K562 (cell line): Measurements from ENCODE around the gene GABRB2. TPM values are rescaled to one million over a fixed set of nuclear protein-coding genes. Genes with fewer than 3 reads are reported as not detected.

ENCODE experiments used
- ATAC-seq: fragments of 200-7000 bp; cut with Tn5 transposase; 3 replicates; pipeline ENCODE4 v1.9.1; 2020; ENCODE audit warnings: moderate library complexity
- BruUV-seq: library from RNA; stranded (reverse); fragments of 400-500 nt; replicated peaks from 2 replicates; lab custom pipeline; 2021; lab: Mats Ljungman, UMichigan
- CTCF ChIA-PET: fragments of 300-600 bp; formaldehyde crosslinking; extraction: SDS; loops from one replicate; lab custom pipeline; 2021; ENCODE audit warnings: low intra/inter-chr PET ratio; lab: Yijun Ruan, JAX
- POLR2A ChIA-PET: fragments of 300-600, 350-650 bp; sonication (Branson Sonifier 250); formaldehyde crosslinking; extraction: SDS; loops from one replicate; lab custom pipeline; 2021; ENCODE audit warnings: antibody characterized with exemption, inconsistent platforms; lab: Yijun Ruan, JAX
- DNase-seq, 4 experiments: peaks; one replicate each; pipeline versions ENCODE4 v3.0.0 to v3.0.0-alpha.2; 2011 to 2018; ENCODE audit warnings: low spot score in 3 of 4, mixed read lengths in 3 of 4; ENCODE audit errors: extremely low read depth in 1 of 4
- FAIRE-seq: peaks from 2 replicates; lab custom pipeline; 2011; peaks lifted over from hg19 to GRCh38; lab: Jason Lieb, UNC
- H2AFZ ChIP-seq: 2 replicates; pipeline ENCODE4 v1.6.0; 2011; ENCODE audit warnings: low read depth, low read length, control low read depth, inconsistent platforms
- H3K27ac ChIP-seq: fragments of 200-600 bp; 3 replicates; pipeline ENCODE4 v1.8.0; 2011; ENCODE audit warnings: low read depth, mild to moderate bottlenecking, control low read depth, inconsistent platforms, low read length, moderate library complexity, mixed read lengths; ENCODE audit errors: extremely low read depth
- H3K27me3 ChIP-seq, 2 experiments: fragments of 300-600 bp in 1 of 2; 2 replicates in 1 of 2; 3 replicates in 1 of 2; pipeline versions ENCODE4 v1.6.0 to v1.8.0; 2011; ENCODE audit warnings: inconsistent platforms in 2 of 2, low read length in 2 of 2, mild to moderate bottlenecking in 1 of 2, mixed read lengths in 1 of 2, moderate library complexity in 1 of 2; ENCODE audit not compliant: control insufficient read depth in 2 of 2, insufficient read depth in 2 of 2
- H3K36me3 ChIP-seq: fragments of 300-600 bp; 3 replicates; pipeline ENCODE4 v1.8.0; 2011; ENCODE audit warnings: mild to moderate bottlenecking, low read length, inconsistent platforms; ENCODE audit not compliant: control insufficient read depth, insufficient read depth
- H3K4me1 ChIP-seq, 2 experiments: fragments of 200-600 bp in 1 of 2; replicated peaks in 1 of 2; 2 replicates in 1 of 2; 3 replicates in 1 of 2; pipeline versions ENCODE4 v1.5.1 to v1.8.0; 2011; ENCODE audit warnings: inconsistent platforms in 2 of 2, low read length in 2 of 2, mild to moderate bottlenecking in 1 of 2, mixed read lengths in 1 of 2, moderate library complexity in 1 of 2; ENCODE audit not compliant: control insufficient read depth in 2 of 2, insufficient read depth in 2 of 2
- H3K4me2 ChIP-seq: 2 replicates; pipeline ENCODE4 v1.6.1; 2011; ENCODE audit warnings: low read length, control low read depth, inconsistent platforms, mixed read lengths; ENCODE audit not compliant: insufficient read depth
- H3K4me3 ChIP-seq: fragments of 200-600 bp; sonication (generic), shearing (Covaris generic); 2 replicates; pipeline ENCODE4 v1.5.1; 2016; ENCODE audit warnings: control low read depth, inconsistent platforms
- H3K79me2 ChIP-seq: fragments of 200-600 bp; 3 replicates; pipeline ENCODE4 v1.8.0; 2011; ENCODE audit warnings: low read length, inconsistent platforms; ENCODE audit not compliant: control insufficient read depth, insufficient read depth
- H3K9ac ChIP-seq, 2 experiments: 2 replicates each; pipeline versions ENCODE4 v1.6.0 to v1.6.1; 2011; ENCODE audit warnings: low read depth in 2 of 2, low read length in 2 of 2, control low read depth in 1 of 2, inconsistent platforms in 1 of 2, mild to moderate bottlenecking in 1 of 2, mixed read lengths in 1 of 2; ENCODE audit not compliant: insufficient read depth in 1 of 2
- H3K9me1 ChIP-seq: one replicate; pipeline ENCODE4 v1.6.0; 2011; ENCODE audit warnings: inconsistent platforms, mild to moderate bottlenecking, low read length, moderate library complexity; ENCODE audit not compliant: control insufficient read depth, insufficient read depth
- H3K9me3 ChIP-seq: replicated peaks from 2 replicates; pipeline ENCODE4 v1.5.1; 2011; ENCODE audit warnings: low read depth, low read length, inconsistent platforms; ENCODE audit not compliant: control insufficient read depth, insufficient read depth
- H4K20me1 ChIP-seq: replicated peaks from 2 replicates; pipeline ENCODE4 v1.6.1; 2011; ENCODE audit warnings: low read length, inconsistent platforms, mixed read lengths; ENCODE audit not compliant: control insufficient read depth, insufficient read depth
- CBFA2T2 ChIP-seq: fragments of 450-650 bp; conservative IDR thresholded peaks from 2 replicates; pipeline ENCODE4 v1.6.1; 2017; ENCODE audit warnings: mild to moderate bottlenecking
- GATA2 ChIP-seq: sonication (generic); formaldehyde crosslinking; IDR thresholded peaks from 2 replicates; pipeline ENCODE4 v1.4.0; 2020; ENCODE audit warnings: mild to moderate bottlenecking, missing genetic modification reagents
- ZFP1 ChIP-seq: fragments of 450-650 bp; formaldehyde crosslinking; IDR thresholded peaks from 2 replicates; pipeline ENCODE4 v1.4.0; 2020; ENCODE audit warnings: mild to moderate bottlenecking, mixed read lengths
- ZNF184 ChIP-seq: sonication (generic); formaldehyde crosslinking; IDR thresholded peaks from 2 replicates; pipeline ENCODE4 v1.5.0; 2020; ENCODE audit warnings: missing genetic modification reagents
- ZNF57 ChIP-seq: fragments of 450-650 bp; formaldehyde crosslinking; IDR thresholded peaks from 2 replicates; pipeline ENCODE4 v1.4.0; 2020; ENCODE audit warnings: mild to moderate bottlenecking, moderate library complexity
- WGBS: fragments of 100-300 bp; shearing (Covaris generic); methylation state at CpG from one replicate; pipeline ENCODE4 v1.1.6; 2016; ENCODE audit warnings: low coverage, mixed read lengths; ENCODE audit not compliant: insufficient coverage; ENCODE audit errors: missing lambda C conversion rate; 5-methylcytosine and 5-hydroxymethylcytosine counted together
- in situ Hi-C: fragments of 300-500 bp; cut with MboI; formaldehyde crosslinking; loops from 4 replicates; pipeline ENCODE4 v1.15.0; 2018; ENCODE audit warnings: inconsistent platforms, mixed read lengths
- intact Hi-C: fragments of 100-400 bp; cut with micrococcal nuclease; formaldehyde crosslinking; loops from 2 replicates; pipeline ENCODE4 v1.14.2; 2022
- polyA plus RNA-seq, 8 experiments: library from polyadenylated mRNA; depleted of rRNA in 4 of 8; stranded (reverse) in 5 of 8; unstranded in 3 of 8; fragments of >200 nt; fragmentation: Nextera tagmentation in 2 of 8; fragmentation: Illumina TruSeq in 1 of 8; extraction: Ambion mirVana in 2 of 8; extraction: Trizol in 1 of 8; gene quantifications; 2 replicates each; pipeline versions ENCODE4 v1.2.1 to v1.2.3, GENCODE V29; 2011 to 2014; ENCODE audit warnings: inconsistent platforms in 1 of 8, missing spikeins in 1 of 8
- total RNA-seq, 7 experiments: library from RNA; depleted of rRNA in 6 of 7; stranded (reverse); fragments of >200 nt in 6 of 7; fragmentation: Illumina TruSeq in 2 of 7; extraction: Trizol in 2 of 7; gene quantifications; 2 replicates each; pipeline versions ENCODE4 v1.2.1 to v1.2.3, GENCODE V29; 2011 to 2021; ENCODE audit warnings: low replicate concordance in 1 of 7
- TF ChIP-seq, protein P1 (sequence below): IDR thresholded peaks from 2 replicates; pipeline ENCODE4 v1.6.1; 2016; ENCODE audit warnings: missing genetic modification characterization, missing compliant biosample characterization

Gene GABRB2
- total and polyA plus RNA-seq, 9 of the 15 experiments (the other 6 are each of a cell fraction or from before 2014, with no cell fraction given): not detected

DNA sequence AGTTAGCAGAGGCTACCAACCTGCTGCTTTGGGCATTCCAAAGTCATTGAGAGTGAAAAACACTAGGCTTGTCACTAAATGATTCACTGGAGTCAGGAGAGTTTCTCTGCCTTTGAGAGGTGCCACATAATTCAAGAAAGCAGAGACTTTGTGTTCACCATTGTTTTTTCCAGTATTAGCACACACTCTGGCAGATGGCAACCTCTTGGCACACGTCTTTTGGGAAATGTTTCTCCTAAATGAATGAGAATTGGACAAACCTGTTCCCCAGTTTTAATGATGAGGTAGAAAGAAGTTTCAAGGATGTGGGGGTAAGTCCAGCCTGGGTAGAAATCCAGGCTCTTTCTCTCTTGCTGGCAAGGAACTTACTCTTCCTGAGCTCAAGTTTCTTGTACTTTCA, 259.1 kb downstream of the GABRB2 start:
- no peak overlapping the region for H3K27ac ChIP-seq
- CTCF ChIA-PET: no interaction called here
- TF ChIP-seq, protein P1, sequence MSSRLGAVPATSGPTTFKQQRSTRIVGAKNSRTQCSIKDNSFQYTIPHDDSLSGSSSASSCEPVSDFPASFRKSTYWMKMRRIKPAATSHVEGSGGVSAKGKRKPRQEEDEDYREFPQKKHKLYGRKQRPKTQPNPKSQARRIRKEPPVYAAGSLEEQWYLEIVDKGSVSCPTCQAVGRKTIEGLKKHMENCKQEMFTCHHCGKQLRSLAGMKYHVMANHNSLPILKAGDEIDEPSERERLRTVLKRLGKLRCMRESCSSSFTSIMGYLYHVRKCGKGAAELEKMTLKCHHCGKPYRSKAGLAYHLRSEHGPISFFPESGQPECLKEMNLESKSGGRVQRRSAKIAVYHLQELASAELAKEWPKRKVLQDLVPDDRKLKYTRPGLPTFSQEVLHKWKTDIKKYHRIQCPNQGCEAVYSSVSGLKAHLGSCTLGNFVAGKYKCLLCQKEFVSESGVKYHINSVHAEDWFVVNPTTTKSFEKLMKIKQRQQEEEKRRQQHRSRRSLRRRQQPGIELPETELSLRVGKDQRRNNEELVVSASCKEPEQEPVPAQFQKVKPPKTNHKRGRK (tag): no peak
- no peak for TF ChIP-seq ZNF184 (CRISPR knock-in tag)
- TF ChIP-seq GATA2: no peak
- TF ChIP-seq ZFP1 (CRISPR knock-in tag): no peak
- no peak for TF ChIP-seq ZNF57 (CRISPR knock-in tag)
- no peak for TF ChIP-seq CBFA2T2
- TF ChIP-seq, all 486 proteins: peak for 0
- POLR2A ChIA-PET: no interaction called here
- Histone ChIP-seq H3K9me1 (no peaks in the 10 kb centered on the region), H3K4me1 (no peaks in the 10 kb centered on the region), H3K79me2 (no peaks in the 10 kb centered on the region), H4K20me1 (no peaks in the 10 kb centered on the region), H3K27me3 (no peaks in the 10 kb centered on the region), H3K9ac (no peak overlapping the region), H3K9me3 (no peaks in the 10 kb centered on the region), H3K4me3 (no peak overlapping the region), H3K36me3 (no peaks in the 10 kb centered on the region), H3K4me2 (no peak overlapping the region), H2AFZ (no peak overlapping the region)
- ATAC-seq (no peak), DNase-seq (no peak), FAIRE-seq (no peak)
- WGBS: 0% methylated on average over 1 of the region's 1 CpG
- intact Hi-C loops (no loop called here), in situ Hi-C loops (no loop called here)
- BruUV-seq: no TSS peak
